Putamen (tissue), 1 donor: Measurements from ENCODE around the gene PAEP.
"Not testable (repeated sequence)": the region's sequence is repeated elsewhere in the genome, so short reads cannot be mapped to it uniquely, and the experiment has no call there.

Source experiments
- DNase-seq: peaks from one replicate; pipeline ENCODE4 v3.0.0-alpha.2; 2016; ENCODE audit warnings: low spot score

The PAEP gene

DNA sequence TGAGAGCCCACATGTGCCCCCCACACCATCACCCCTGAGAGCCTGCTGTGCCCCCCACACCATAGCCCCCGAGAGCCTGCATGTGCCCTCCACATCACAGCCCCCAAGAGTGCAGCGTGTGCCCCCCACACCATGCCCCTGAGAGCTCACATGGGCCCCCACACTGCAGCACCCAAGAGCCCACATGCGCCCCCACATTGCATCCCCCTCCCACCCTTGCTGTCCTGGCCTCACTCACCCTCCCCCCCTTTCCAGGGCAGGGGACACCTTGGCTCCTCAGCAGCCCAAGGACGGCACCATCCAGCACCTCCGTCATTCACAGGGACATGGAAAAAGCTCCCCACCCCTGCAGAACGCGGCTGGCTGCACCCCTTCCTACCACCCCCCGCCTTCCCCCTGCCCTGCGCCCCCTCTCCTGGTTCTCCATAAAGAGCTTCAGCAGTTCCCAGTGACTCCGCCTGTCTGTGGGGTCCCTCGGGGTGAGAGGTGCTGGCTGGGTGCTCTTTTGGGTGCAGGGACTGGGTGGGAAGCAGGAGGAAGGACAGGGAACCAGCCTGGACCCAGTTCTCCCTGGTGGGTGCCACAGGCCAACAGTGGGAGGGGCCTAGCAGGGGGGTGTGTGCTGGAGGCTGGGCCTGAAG, 35.3 kb upstream of the PAEP start:
- DNase-seq = no peak

DNA sequence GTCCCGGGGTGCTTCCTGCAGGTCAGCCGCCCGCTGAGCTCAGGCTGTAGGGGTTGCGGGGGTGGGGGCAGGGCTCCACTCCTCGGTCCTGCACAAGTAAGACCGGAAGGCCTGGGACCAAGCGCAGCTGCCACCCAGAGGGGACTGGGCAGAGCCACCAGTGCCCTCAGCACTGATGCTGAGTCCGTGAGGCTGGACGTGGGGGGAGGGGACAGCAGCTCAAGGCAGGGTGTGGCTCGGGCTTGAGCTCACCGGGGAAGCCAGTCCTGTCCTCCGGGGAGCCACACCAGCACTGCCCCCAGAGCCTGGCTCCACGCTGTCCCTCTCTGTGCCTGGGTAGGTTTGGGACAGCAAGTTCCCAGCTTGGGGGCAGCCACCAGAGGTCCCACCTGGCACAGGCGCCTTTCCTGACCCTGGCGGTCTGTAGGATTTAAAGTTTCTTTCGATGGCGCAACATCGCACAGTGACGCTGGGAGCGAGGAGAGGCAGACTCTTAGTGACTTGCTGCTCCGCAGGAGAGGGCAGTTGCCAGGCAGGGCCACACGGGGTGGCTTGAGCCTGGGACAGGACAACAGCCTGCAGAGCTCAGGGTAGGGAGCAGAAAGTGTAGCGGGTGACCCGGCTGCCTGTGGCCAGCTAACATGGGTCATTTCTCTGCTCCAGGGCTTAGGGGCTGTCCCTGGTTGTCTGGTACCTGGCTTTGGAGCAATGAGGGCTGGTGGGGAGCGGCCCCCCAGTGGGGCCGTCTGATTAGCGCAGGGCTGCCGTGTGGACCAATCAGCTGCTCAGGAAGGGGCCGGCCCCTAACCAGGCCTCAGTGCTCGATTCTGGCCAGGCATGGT, 34.6 kb upstream of the PAEP start:
- no peak for DNase-seq

DNA sequence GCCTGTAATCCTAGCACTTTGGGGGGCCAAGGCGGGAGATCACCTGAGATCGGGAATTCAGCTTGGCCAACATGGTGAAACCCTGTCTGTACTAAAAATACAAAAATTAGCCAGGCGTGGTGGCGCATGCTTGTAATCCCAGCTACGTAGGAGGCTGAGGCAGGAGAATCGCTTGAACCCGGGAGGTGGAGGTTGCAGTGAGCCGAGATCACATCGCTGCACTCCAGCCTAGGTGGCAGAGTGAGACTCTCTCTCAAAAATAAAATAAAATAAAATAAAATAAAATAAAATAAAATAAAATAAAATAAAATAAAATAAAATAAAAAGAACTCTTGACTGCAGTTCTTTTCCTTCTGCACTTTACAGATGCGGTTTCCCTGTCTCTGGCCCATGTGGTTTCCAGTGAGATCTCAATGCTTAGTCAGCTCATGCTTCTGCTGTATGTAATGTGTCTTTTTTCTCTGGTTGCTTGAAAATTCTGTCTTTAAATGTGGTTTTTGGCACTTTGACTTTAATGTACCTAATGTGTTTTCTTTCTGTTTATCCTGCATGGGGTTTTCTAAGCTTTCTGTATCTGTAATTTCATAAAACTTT, 32.6 kb upstream of the PAEP start:
- DNase-seq = not testable (repeated sequence)

DNA sequence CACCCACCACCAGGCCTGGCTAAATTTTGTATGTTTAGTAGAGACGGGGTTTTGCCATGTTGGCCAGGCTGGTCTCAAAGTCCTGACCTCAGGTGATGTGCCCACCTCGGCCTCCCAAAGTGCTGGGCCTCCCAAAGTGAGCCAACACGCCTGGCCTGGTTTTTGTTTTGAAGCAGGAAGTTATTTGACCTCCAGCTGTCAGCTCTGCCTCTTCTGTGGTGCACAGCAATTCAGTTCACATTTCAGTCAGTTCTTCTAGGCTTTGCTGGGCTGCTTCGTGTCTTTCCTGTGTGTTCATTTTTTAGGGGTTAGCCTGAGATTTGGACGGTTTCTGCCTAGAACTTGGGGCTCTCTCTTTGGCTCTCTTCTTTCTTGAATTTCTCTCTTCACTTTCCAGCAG, 31.4 kb upstream of the PAEP start:
- DNase-seq = no peak

DNA sequence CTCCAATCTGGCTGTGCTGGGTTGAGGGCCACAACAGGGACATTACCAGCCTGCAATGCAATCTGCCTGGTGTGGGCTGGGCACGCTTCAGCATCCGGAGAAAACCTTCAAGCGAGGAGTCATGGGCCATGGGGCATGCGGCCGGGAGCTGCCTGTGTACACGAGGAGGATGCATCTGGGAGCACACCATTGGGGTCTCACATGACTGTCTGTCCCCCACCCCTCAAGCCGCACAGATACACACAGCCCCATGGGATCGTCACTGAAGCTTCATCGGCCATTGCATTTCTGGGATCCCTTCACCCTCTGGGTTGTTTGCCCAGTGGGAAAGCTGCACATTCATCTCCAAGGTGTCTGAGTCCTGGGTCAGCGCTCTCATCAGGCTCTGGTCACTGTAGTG, 30.5 kb upstream of the PAEP start:
- no peak for DNase-seq

DNA sequence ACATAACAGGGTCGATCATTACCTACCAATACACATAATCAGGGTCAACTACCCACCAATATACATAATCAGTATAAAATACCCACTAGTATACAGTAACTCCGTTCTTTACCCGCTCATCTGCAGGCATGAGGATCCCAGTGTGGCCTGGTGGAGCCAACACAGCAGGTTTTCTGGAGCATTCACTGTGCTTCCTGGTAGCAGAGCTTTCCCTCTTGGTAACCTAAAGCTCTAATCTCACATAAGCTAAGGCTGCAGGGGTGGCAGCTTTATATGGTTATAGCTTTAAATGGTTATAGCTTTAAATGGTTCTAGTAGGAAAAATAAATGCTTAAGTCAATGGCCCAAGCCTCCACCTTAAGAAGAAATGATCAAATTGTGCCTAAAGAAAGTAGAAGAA, 28.4 kb upstream of the PAEP start:
- DNase-seq = no peak

DNA sequence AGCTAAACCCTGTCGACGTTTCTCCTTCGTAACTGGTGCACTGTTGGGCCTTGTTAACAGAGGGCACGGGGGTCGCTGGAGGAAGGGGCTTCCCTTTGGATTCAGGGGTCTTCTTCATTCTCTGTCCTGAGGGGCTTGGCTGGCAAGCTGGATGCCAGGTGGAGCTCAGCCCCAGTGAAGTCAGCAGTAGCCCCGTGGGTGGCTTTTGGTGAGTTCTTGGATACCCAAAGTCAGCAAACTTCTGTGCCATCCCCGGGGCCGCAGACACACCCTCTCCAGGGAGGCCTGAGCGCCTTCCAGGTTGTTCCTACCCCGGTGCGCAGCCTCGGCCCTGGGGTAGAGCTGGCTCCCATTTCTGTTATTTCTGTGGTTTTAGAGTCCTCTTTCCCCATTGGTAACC, 27.9 kb upstream of the PAEP start:
- DNase-seq = no peak

DNA sequence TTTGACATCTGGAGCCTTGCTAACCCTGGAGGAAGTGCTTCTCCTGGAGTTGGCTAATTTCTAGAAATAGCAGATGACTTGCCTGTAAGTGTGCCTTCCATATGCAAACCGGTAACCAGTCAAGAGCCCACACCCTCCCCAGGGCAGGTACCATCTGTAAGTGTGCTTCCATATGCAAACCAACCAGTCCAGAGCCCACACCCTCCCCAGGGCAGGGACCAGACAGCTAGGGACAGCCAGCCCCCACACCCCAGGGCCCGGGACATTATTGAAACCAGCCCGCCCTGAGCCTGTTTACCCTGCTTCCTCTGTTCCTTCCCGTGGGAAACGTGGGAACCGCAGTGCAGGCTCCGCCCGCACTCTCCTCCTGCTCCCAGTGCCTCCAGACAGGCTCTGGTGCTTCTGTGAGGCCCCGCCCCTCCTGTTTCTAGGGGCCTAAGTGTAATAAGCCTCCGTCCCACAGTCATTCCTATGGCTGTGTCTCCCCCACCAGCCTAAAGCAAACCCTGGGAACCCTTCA, 27.3 kb upstream of the PAEP start:
- DNase-seq = not testable (repeated sequence)

DNA sequence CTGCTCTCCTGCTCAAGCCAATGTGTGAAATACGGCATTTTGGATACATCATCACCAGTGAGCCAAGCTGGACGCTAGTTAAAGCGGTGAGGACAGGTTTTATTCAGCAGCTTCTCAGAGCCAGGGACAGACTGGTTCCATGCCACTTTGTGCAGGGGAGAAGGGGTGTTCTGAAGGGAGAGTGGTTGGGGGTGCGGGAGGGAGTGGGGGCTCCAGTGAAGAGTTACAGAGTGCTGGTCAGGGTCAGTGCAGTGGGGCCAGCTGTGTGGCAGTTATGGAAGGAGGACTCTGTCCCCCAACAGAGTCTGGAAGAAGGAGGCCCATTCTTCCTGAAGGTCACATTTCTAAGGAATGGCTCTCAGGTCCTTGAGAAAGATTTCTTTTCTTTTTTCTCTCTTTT, 26.7 kb upstream of the PAEP start:
- DNase-seq = not testable (repeated sequence)

DNA sequence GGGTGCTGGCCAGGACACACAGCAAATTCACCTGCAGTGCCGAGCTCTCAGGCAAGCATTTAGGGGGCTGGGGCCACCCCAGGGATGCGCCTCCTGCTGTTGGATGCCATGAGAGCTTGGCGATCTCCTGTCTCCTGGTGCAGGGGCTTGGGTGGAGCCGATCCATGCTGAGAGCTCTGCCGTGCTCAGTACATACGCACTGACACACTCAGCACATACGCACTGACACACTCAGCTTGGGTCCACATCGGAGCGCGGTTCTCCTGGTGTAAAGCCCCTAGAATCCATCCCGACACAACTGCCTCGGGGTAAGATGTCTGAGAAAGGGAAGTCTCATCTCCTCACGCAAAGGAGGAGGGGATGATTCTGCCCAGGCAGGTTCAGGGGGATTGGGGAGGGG, 25.9 kb upstream of the PAEP start:
- DNase-seq = not testable (repeated sequence)

DNA sequence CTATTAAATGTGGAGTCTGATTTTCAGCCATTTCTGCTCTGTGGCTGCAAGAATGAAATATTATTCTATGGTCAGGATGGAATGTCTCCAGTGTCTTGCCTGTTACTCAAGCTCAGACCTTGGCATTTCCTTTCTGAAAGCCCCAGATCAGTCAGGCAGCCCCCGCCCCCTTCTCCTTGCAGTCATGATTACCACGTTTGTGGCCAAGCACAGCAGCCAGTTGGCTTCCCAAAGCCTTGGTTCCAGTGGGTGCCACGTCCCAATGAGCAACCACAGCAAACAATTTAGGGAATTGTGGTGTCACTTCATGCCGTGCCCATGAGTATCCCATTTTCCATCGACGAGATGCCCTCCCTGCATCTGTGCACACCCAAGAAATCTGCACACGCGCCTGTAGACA, 25.3 kb upstream of the PAEP start:
- DNase-seq = no peak

DNA sequence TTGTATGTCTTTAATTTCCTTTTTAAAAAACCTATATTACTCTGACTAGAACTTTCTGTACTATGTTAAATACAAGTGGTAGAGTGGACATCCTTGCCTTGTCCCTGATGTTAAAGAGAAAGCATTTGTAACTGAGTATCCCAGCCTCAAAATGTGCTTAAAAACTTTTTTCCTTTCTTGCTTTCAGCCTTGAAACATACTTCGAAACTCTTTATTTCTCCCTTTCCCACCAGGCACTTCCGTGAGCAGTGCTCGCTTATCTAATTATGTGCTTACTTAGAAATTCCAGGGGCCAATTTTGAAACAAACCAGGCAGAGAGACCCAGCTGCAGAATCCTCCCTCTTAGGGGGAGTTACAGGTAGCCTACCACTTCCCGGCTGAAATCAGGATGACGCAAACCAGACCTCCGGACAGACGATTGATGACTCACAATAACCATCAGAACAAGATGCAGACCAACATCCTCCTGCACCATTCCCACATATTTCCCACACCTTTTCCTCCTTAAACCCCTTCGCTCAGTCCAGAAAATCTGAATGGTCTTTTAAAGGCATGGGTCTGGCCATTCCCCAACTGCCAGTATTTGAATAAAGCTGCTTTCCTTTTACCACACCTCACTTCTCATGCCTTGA, 18.2 kb upstream of the PAEP start:
- DNase-seq = not testable (repeated sequence)

DNA sequence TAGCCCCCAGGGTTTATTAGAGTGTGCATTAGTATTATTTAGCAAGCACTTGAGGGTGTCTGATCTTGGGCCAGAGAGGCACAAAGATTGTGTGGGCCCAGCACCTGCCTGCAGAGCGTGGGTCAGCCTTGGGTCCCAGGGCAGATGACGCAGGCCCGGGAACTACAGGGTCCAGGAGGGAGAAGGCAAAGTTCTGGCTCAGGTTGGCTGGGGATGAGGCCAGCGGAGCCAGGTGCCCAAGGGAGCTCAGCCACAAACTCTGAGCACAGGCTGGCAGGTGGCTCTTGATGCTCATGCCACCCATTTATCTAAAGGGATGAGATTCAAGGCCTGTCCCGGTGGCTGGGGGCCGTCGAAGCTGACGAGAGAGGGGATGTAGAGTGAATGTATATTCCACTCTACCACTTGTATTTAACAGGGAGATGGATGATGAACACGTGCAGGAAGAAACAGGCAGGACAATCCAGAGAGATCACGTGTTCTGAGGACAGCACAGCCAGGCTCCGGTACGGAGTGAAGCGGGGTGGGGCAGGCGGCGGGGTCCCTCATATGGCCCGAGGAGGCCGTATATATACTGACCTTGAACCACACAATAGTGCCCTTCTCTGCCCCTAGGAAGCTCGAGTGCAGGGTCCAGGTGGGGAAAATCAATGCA, 16.4 kb upstream of the PAEP start:
- DNase-seq = no peak

DNA sequence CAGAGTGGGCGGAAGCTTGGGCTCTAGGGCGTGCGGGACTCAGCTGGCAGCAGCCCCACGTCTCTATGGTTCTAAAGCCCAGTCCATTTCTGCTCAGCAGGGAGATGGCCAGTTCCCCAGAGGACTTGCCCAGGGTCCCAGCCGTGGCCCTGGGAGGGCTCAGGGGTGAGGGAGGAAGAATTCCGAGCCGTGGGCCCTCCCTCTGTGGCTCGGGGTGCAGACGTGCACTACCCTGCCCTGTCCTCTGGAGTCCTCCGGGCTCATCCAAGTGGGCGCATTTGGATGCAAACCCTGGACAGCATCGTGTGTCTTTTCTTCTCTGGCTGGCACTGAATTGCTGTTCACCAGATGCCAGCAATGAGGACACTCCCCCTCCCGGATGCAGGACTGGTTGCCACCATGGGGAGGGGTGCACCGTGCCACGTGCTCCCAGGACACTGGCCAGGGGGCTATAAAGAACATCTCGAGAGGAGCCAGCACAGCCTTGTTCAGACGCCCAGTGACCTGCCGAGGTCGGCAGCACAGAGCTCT, 15.8 kb upstream of the PAEP start, which contains the start of gene OBP2A:
Gene OBP2A (plus strand): TSS at position 481 of the 531 bp plus-strand sequence. CDS start 55 bp downstream, outside the sequence.
- not testable (repeated sequence) for DNase-seq

DNA sequence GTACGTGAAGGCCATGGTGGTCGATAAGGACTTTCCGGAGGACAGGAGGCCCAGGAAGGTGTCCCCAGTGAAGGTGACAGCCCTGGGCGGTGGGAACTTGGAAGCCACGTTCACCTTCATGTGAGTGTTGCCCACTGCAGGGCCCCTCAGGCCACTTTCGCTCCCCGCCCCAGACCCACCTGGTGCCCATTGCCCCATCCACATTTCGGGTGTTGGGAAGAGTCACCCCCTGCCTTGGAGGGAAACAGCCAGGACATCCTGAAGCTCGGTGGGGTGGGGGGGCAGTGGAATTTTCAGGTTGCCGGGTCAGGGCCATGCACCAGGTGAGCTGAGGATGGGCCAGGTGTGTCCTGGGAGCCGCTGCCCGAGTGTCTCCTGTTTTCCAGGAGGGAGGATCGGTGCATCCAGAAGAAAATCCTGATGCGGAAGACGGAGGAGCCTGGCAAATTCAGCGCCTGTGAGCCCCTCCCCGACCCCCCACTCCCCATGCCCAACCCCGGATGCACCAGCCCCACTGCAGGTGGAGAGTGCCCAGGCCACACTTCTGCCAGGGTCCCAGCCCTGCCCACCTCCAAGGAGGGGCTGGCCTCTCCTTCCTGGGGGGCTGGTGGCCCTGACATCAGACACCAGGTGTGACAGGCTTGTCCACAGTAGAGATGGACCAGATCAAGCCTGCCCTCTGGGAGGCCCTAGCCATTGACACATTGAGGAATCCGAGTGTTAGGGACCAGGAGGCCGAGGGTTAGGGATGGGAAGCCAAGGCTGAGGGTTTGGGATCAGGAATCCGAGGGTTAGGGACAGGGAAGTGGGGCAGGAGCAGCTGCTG, 14.6 kb upstream of the PAEP start:
- not testable (repeated sequence) for DNase-seq

DNA sequence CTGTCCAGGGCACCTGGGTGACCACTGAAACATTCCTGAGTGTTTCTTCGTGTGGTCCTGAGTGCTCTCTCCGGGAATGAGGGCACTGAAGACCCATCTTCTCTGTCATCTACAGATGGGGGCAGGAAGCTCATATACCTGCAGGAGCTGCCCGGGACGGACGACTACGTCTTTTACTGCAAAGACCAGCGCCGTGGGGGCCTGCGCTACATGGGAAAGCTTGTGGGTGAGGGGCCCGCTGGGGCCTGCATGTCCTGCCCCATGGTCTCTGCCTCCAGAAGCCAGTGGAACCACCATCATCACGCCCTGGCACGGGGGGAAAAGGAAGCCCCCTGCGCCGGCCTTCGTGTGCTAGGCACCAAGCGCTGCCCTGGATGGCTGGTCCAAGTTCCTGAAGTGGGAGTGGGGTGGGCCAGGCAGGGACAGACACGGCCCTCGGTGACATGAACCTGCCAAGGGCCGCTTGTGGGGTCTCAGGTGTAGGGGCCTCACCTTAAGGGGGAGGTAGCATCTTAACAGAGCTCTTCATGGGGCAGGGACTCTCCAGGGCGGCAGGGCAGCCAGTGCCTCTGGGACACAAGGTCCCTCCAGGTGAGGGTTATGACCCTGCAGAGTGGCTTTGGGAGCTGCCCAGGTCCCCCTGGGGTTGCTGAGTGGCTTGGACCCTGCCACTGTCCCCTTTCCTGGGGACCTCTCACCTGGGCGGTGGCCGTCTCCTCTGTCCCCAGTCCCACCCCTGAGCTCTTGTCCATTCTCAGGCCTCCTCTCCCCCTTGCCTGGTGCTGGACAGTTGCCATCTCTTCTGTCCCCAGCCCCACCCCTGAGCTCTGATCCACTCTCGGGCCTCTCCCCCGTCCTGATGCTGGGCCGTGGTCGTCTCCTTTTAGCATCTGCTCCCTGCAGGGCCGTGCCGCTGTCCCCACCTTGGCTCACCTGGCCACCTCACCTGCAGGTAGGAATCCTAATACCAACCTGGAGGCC, 13.5 kb upstream of the PAEP start:
- DNase-seq = no peak

DNA sequence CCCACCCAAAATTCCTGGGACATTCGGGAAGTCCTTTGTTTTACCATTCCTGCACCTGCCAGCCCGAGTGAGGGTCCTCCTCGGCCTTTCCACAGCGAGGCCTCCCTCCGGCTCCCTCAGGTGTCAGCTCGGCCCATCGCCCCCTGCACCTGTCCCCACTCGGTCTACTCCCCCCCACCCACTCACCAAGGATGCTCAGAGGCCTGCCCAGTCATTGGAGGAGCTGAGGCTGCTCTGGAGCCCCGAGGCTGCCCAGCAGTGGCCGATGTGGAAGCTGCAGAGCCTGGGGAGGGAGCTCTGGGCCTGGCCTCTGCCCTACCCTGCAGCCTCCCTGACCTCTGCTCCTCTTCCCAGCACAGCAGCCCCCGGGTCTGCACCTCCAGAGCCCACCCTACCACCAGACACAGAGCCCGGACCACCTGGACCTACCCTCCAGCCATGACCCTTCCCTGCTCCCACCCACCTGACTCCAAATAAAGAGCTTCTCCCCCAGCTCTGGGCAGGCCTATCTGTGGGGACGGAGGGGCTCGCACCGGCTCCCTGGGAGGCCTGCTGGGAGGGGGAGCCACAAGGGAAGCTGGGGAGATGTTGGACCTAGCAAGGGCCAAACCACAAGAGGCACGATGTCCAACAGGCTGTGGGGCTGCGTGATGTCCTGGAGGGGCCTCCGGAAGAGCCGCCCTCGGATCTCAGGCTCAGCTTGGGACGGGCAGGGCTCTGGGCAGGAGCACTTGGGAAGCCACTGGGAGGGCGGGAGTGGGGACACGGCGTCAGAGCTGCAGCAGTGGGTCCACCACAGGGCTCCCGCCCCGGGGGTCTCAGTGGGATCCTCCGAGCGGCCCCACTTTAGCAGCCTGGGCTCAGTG, 11.8 kb upstream of the PAEP start:
- not testable (repeated sequence) for DNase-seq

DNA sequence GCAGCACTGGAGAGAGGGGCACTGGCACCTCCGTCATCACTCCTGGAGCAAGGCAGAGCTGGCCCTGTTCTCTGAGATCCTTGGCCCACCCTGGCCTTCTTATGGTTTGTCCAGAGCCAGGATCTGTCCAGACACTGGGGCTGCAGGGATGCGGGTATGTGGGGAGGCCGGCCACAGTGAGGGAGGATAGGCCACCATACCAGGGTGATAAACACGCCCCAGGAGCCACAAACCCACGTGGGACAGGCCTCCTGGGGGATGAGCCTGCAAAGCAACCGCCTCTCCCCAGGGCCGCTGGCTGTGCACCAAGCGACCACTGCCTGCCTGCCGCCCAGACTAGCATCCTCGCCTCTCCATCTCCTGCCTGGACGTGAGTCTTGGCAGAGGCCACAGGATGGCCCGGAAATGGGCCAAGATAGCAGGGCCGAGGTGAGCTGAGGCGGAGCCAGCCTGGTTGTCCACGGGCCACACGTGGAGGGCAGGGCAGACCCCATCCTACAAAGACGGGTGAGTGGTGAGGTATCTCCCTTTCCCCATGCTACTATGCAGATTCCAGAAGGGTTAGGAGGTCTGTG, 11.1 kb upstream of the PAEP start:
- DNase-seq = no peak
